ENCODE data around the gene TRMT44. TPM values are rescaled to one million over a fixed set of nuclear protein-coding genes. Genes with fewer than 3 reads are reported as not detected.

TRMT44 gene
- polyA plus RNA-seq, 3 donors = 4.9 to 7.5 (median 6.6) TPM

- peaks cover 60 to 91% of the 10 kb centered on the region in 2 donors for H3K36me3 ChIP-seq (replicated peaks in 1 of 2; ENCODE audit: control insufficient read depth in 1 of 2, insufficient read depth in 2 of 2, low read length in 2 of 2)
- peaks cover 0 to 1% (median 0%) of the 10 kb centered on the region in 3 donors for H3K27me3 Mint-ChIP-seq (ENCODE audit: low read depth in 3 of 3)
These were observed 21.0 kb downstream of the TRMT44 start for GRCh38 chr4:8461616-8462015.

GRCh38 chr4:8463811-8464210, 23.2 kb downstream of the TRMT44 start:
- Histone ChIP-seq H3K36me3 (replicated peaks in 1 of 2; ENCODE audit: control insufficient read depth in 1 of 2, insufficient read depth in 2 of 2, low read length in 2 of 2) (peaks cover 55 to 87% of the 10 kb centered on the region in 2 donors), H2AFZ (ENCODE audit: insufficient read depth, low read depth, low read length, poor library complexity, severe bottlenecking) (no peak overlapping the region), H3K4me1 (ENCODE audit: control insufficient read depth in 1 of 2, insufficient read depth in 2 of 2, low read length in 2 of 2) (no peaks in the 10 kb centered on the region), H3K9ac (ENCODE audit: insufficient read depth, low read length, poor library complexity, severe bottlenecking) (no peak overlapping the region), H4K20me1 (ENCODE audit: insufficient read depth, low read length) (no peaks in the 10 kb centered on the region), H3K9me3 (replicated peaks in 1 of 2; ENCODE audit: control insufficient read depth in 1 of 2, insufficient read depth in 1 of 2, low read length in 2 of 2) (no peaks in the 10 kb centered on the region), H3K27ac (ENCODE audit: low read depth in 1 of 2, low read length in 2 of 2) (no peak overlapping the region), H3K79me2 (ENCODE audit: insufficient read depth, low read length) (no peaks in the 10 kb centered on the region), H3K4me3 (replicated peaks in 1 of 3; ENCODE audit: low read depth in 2 of 3, low read length in 3 of 3) (no peak overlapping the region), H3K27me3 (ENCODE audit: control insufficient read depth in 2 of 2, insufficient read depth in 2 of 2, low read length in 2 of 2) (no peaks in the 10 kb centered on the region), H3K4me2 (replicated peaks; ENCODE audit: extremely low read depth, low read length, poor library complexity, severe bottlenecking) (no peak overlapping the region)
- DNase-seq = no peak
- no peak overlapping the region for H3K27ac Mint-ChIP-seq
- intact Hi-C loops (cut with micrococcal nuclease) = no loop called here
- no peaks in the 10 kb centered on the region for H3K4me1 Mint-ChIP-seq
- TF ChIP-seq, protein P1, sequence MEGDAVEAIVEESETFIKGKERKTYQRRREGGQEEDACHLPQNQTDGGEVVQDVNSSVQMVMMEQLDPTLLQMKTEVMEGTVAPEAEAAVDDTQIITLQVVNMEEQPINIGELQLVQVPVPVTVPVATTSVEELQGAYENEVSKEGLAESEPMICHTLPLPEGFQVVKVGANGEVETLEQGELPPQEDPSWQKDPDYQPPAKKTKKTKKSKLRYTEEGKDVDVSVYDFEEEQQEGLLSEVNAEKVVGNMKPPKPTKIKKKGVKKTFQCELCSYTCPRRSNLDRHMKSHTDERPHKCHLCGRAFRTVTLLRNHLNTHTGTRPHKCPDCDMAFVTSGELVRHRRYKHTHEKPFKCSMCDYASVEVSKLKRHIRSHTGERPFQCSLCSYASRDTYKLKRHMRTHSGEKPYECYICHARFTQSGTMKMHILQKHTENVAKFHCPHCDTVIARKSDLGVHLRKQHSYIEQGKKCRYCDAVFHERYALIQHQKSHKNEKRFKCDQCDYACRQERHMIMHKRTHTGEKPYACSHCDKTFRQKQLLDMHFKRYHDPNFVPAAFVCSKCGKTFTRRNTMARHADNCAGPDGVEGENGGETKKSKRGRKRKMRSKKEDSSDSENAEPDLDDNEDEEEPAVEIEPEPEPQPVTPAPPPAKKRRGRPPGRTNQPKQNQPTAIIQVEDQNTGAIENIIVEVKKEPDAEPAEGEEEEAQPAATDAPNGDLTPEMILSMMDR (IDR thresholded peaks at IDR 0.05) = no peak
- H3K27me3 Mint-ChIP-seq (ENCODE audit: low read depth in 3 of 3) = peaks cover 0 to 4% (median 0%) of the 10 kb centered on the region in 3 donors
- 98% methylated on average over 6 of the region's 9 CpGs for WGBS (ENCODE audit: insufficient coverage)
- no peaks in the 10 kb centered on the region for H3K9me3 Mint-ChIP-seq
- no peak overlapping the region for H3K4me3 Mint-ChIP-seq
- H3K36me3 Mint-ChIP-seq = peaks cover 63 to 76% of the 10 kb centered on the region in 2 donors

More at GRCh38 chr4:8461616-8462015, 21.0 kb downstream of the TRMT44 start:
- no peaks in the 10 kb centered on the region for H3K4me1 Mint-ChIP-seq
- no peak for DNase-seq
- no peaks in the 10 kb centered on the region for H3K9me3 Mint-ChIP-seq
- Histone ChIP-seq H3K27ac (ENCODE audit: low read depth in 1 of 2, low read length in 2 of 2) (no peak overlapping the region), H3K27me3 (ENCODE audit: control insufficient read depth in 2 of 2, insufficient read depth in 2 of 2, low read length in 2 of 2) (no peaks in the 10 kb centered on the region), H2AFZ (ENCODE audit: insufficient read depth, low read depth, low read length, poor library complexity, severe bottlenecking) (no peak overlapping the region), H3K79me2 (ENCODE audit: insufficient read depth, low read length) (no peaks in the 10 kb centered on the region), H3K9ac (ENCODE audit: insufficient read depth, low read length, poor library complexity, severe bottlenecking) (no peak overlapping the region), H3K4me3 (replicated peaks in 1 of 3; ENCODE audit: low read depth in 2 of 3, low read length in 3 of 3) (no peak overlapping the region), H4K20me1 (ENCODE audit: insufficient read depth, low read length) (no peaks in the 10 kb centered on the region), H3K4me2 (replicated peaks; ENCODE audit: extremely low read depth, low read length, poor library complexity, severe bottlenecking) (no peak overlapping the region), H3K4me1 (ENCODE audit: control insufficient read depth in 1 of 2, insufficient read depth in 2 of 2, low read length in 2 of 2) (no peaks in the 10 kb centered on the region), H3K9me3 (replicated peaks in 1 of 2; ENCODE audit: control insufficient read depth in 1 of 2, insufficient read depth in 1 of 2, low read length in 2 of 2) (no peaks in the 10 kb centered on the region)
- intact Hi-C loops (cut with micrococcal nuclease) = no loop called here
- H3K4me3 Mint-ChIP-seq = no peak overlapping the region
- H3K27ac Mint-ChIP-seq = no peak overlapping the region
- TF ChIP-seq, protein P1 (IDR thresholded peaks at IDR 0.05) = no peak
- peaks cover 68 to 78% of the 10 kb centered on the region in 2 donors for H3K36me3 Mint-ChIP-seq
- WGBS (ENCODE audit: insufficient coverage) = no CpG with 5 or more reads among the region's 6 CpGs

All from CD14-positive monocyte (primary cell).